ENCODE data around the gene NLGN1.

GRCh38 chr3:173744895-173745294, 347.4 kb downstream of the NLGN1 start:
- TF ChIP-seq, protein P1, sequence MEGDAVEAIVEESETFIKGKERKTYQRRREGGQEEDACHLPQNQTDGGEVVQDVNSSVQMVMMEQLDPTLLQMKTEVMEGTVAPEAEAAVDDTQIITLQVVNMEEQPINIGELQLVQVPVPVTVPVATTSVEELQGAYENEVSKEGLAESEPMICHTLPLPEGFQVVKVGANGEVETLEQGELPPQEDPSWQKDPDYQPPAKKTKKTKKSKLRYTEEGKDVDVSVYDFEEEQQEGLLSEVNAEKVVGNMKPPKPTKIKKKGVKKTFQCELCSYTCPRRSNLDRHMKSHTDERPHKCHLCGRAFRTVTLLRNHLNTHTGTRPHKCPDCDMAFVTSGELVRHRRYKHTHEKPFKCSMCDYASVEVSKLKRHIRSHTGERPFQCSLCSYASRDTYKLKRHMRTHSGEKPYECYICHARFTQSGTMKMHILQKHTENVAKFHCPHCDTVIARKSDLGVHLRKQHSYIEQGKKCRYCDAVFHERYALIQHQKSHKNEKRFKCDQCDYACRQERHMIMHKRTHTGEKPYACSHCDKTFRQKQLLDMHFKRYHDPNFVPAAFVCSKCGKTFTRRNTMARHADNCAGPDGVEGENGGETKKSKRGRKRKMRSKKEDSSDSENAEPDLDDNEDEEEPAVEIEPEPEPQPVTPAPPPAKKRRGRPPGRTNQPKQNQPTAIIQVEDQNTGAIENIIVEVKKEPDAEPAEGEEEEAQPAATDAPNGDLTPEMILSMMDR (IDR thresholded peaks at IDR 0.05; ENCODE audit: low read length), result no peak
- TF ChIP-seq EZH2 (IDR thresholded peaks at IDR 0.05; ENCODE audit: borderline replicate concordance, low read length), result no peak

Data from OCI-LY1 (cell line).